Measurements from ENCODE around the gene FRMD1. TPM values are rescaled to one million over a fixed set of nuclear protein-coding genes. Genes with fewer than 3 reads are reported as not detected.

Gene FRMD1
- total RNA-seq, 3 donors from 2014 or later (not counting 1 experiment from before 2014, with no cell fraction given), result not detected

DNA sequence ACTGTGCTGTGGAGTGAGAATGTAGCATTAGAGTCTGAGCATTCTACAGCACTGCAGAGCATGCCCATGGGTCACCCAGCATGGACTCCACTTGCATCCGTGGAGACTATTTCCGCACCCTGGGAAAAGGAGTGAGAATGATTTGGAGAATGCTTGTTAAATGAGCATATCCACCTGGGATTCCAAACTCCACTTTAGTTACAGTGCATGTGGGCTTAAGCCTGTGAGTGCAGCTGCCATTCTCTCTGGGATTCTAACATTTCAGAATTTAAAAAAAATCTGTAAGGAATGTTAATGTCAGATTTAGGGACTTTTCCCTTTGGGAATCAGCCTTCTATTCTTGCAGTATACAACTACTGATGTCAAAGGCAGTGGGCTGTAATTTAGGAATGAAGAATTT, 48.1 kb downstream of the FRMD1 start:
- WGBS (ENCODE audit: insufficient coverage), result 95% methylated on average over 2 of the region's 2 CpGs
- Histone ChIP-seq H3K9me3 (ENCODE audit: control insufficient read depth, insufficient read depth, low read length) (peaks cover 4% of the 10 kb centered on the region), H3K4me3 (ENCODE audit: low read length) (no peak overlapping the region), H3K27ac (ENCODE audit: low read length) (no peak overlapping the region), H3K36me3 (ENCODE audit: control insufficient read depth, insufficient read depth, low read length) (no peaks in the 10 kb centered on the region), H3K27me3 (ENCODE audit: control insufficient read depth, insufficient read depth, low read length) (no peaks in the 10 kb centered on the region), H3K4me1 (ENCODE audit: control insufficient read depth, insufficient read depth, low read length) (no peaks in the 10 kb centered on the region)
- no peak overlapping the region for H3K4me3 Mint-ChIP-seq
- no peak overlapping the region for H3K27ac Mint-ChIP-seq
- peaks cover 17 to 18% of the 10 kb centered on the region in 2 donors for H3K4me1 Mint-ChIP-seq
- ATAC-seq, result no peak
- no peak for DNase-seq
- H3K9me3 Mint-ChIP-seq, result no peaks in the 10 kb centered on the region
- intact Hi-C loops (cut with micrococcal nuclease), result no loop called here
- no peaks in the 10 kb centered on the region for H3K36me3 Mint-ChIP-seq
- H3K27me3 Mint-ChIP-seq (ENCODE audit: low read depth in 2 of 2), result peaks cover 13 to 17% of the 10 kb centered on the region in 2 donors
- TF ChIP-seq, protein P1, sequence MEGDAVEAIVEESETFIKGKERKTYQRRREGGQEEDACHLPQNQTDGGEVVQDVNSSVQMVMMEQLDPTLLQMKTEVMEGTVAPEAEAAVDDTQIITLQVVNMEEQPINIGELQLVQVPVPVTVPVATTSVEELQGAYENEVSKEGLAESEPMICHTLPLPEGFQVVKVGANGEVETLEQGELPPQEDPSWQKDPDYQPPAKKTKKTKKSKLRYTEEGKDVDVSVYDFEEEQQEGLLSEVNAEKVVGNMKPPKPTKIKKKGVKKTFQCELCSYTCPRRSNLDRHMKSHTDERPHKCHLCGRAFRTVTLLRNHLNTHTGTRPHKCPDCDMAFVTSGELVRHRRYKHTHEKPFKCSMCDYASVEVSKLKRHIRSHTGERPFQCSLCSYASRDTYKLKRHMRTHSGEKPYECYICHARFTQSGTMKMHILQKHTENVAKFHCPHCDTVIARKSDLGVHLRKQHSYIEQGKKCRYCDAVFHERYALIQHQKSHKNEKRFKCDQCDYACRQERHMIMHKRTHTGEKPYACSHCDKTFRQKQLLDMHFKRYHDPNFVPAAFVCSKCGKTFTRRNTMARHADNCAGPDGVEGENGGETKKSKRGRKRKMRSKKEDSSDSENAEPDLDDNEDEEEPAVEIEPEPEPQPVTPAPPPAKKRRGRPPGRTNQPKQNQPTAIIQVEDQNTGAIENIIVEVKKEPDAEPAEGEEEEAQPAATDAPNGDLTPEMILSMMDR (IDR thresholded peaks at IDR 0.05), result no peak

DNA sequence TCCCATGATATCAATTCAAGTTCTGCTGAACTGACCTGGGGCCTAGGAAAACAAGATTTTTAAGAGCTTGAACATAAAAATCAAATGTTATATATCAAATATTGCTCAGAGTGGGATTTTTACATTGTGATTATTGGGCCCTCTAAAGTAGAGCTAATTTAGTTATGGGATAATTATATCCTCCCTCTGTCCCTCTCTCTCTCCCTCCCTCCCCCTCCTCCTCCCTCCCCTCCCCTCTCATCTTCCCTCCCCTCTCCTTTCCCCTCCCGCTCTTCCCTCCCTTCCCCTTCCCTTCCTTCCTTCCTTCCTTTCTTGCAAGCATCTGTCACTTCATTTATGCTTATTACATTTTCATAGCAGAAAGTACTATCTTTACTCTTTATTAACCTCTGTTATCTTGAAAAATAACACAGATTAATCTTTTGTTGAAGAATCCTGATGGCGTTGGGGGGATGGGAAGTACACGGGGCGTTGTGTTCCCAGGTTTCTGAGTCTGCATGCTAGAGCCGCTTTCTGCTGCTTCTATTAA, 48.7 kb downstream of the FRMD1 start:
- DNase-seq (no peak), ATAC-seq (no peak)
- 88% methylated on average over 5 of the region's 5 CpGs for WGBS (ENCODE audit: insufficient coverage)
- Histone ChIP-seq H3K27ac (ENCODE audit: low read length) (no peak overlapping the region), H3K27me3 (ENCODE audit: control insufficient read depth, insufficient read depth, low read length) (no peaks in the 10 kb centered on the region), H3K36me3 (ENCODE audit: control insufficient read depth, insufficient read depth, low read length) (no peaks in the 10 kb centered on the region), H3K9me3 (ENCODE audit: control insufficient read depth, insufficient read depth, low read length) (no peaks in the 10 kb centered on the region), H3K4me1 (ENCODE audit: control insufficient read depth, insufficient read depth, low read length) (no peaks in the 10 kb centered on the region), H3K4me3 (ENCODE audit: low read length) (no peak overlapping the region)
- TF ChIP-seq, protein P1 (IDR thresholded peaks at IDR 0.05), result no peak
- H3K9me3 Mint-ChIP-seq, result no peaks in the 10 kb centered on the region
- H3K27ac Mint-ChIP-seq, result no peak overlapping the region
- H3K4me1 Mint-ChIP-seq, result peaks cover 12% of the 10 kb centered on the region in 2 donors
- H3K27me3 Mint-ChIP-seq (ENCODE audit: low read depth in 2 of 2), result peaks cover 13 to 14% of the 10 kb centered on the region in 2 donors
- H3K36me3 Mint-ChIP-seq, result no peaks in the 10 kb centered on the region
- H3K4me3 Mint-ChIP-seq, result no peak overlapping the region
- intact Hi-C loops (cut with micrococcal nuclease), result no loop called here

DNA sequence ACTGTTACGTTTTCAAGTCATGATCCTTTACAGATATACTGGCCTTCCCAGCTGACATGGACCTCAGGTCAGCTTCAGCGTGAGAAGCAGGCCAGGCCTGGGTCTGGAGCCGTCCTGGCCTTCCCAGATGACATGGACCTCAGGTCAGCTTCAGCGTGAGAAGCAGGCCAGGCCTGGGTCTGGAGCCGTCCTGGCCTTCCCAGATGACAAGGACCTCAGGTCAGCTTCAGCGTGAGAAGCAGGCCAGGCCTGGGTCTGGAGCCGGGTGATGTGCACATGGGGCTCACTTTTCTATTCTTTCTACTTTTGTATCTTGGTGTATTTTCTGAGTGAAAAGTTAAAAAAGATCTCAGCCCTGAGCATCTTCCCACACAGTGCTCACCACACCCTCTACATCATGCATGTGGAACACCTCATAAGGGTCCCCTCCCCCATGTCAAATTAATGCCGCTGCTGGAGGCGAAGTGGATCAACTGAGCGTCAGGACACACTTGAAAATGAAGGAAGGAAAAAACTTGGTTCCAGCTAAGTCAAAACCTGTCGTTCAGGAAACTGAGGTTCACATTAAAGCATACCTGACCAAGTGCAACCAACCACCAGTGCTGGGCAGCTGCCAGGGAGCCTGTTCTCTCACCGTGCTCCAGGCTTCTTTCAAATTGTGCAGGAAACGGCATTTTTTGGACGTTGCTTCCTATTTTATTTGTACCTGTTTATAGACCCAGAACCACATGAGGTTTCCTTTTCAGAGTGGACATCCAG, 49.4 kb downstream of the FRMD1 start:
- Mint-ChIP-seq H3K27ac (no peak overlapping the region), H3K27me3 (ENCODE audit: low read depth in 2 of 2) (peaks cover 8 to 14% of the 10 kb centered on the region in 2 donors), H3K4me1 (peaks cover 6% of the 10 kb centered on the region in 2 donors), H3K9me3 (no peaks in the 10 kb centered on the region), H3K36me3 (no peaks in the 10 kb centered on the region), H3K4me3 (no peak overlapping the region)
- no peak for ATAC-seq
- H3K9me3 ChIP-seq (ENCODE audit: control insufficient read depth, insufficient read depth, low read length), result no peaks in the 10 kb centered on the region
- no peaks in the 10 kb centered on the region for H3K27me3 ChIP-seq (ENCODE audit: control insufficient read depth, insufficient read depth, low read length)
- H3K4me3 ChIP-seq (ENCODE audit: low read length), result no peak overlapping the region
- no peaks in the 10 kb centered on the region for H3K4me1 ChIP-seq (ENCODE audit: control insufficient read depth, insufficient read depth, low read length)
- no peak for DNase-seq
- intact Hi-C loops (cut with micrococcal nuclease), result no loop called here
- TF ChIP-seq, protein P1 (IDR thresholded peaks at IDR 0.05), result no peak
- 57% methylated on average over 14 of the region's 14 CpGs for WGBS (ENCODE audit: insufficient coverage)
- no peaks in the 10 kb centered on the region for H3K36me3 ChIP-seq (ENCODE audit: control insufficient read depth, insufficient read depth, low read length)
- no peak overlapping the region for H3K27ac ChIP-seq (ENCODE audit: low read length)

Data from natural killer cell (primary cell).